ENCODE results near the gene CENPK. TPM values are rescaled to one million over a fixed set of nuclear protein-coding genes. Genes with fewer than 3 reads are reported as not detected.

CENPK gene
- polyA plus RNA-seq, 1 of the 3 experiments (the other 2 are of a cell fraction) = 5.4 TPM

DNA sequence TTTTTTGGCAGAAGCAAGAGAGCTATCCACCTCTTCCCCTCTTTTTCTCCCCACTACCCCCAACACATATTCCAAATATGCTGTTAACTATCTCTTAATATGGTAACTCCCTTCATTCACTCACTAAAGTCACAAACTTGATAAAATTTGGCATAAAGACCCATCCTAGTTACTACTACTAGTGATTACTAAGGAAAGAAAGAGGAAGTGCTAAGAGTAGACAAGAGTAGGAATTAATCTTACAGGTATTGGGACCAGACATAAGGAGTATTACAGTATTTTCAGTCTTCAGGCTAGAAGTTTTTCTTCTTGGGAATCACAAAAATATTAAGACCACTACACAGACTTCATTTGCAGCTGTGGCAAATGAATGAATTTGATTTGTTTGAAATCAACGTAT is 83.4 kb downstream of the CENPK start:
- Histone ChIP-seq H3K27ac (ENCODE audit: low read depth in 2 of 2, low read length in 1 of 2) (peak overlapping the region; percentile 94 to 97), H3K9me3 (no peaks in the 10 kb centered on the region), H3K27me3 (ENCODE audit: insufficient read depth) (no peaks in the 10 kb centered on the region), H3K9ac (peak overlapping the region; percentile 93), H3K4me1 (ENCODE audit: control insufficient read depth in 1 of 2, insufficient read depth in 2 of 2, low read depth in 1 of 2, low read length in 1 of 2) (peaks cover 0 to 12% of the 10 kb centered on the region in 2 experiments; a peak in 1 of 4 replicates), H3K79me2 (ENCODE audit: insufficient read depth) (peaks cover 68% of the 10 kb centered on the region), H3F3A (replicated peaks; ENCODE audit: insufficient read depth) (peaks cover 42% of the 10 kb centered on the region), H3K9me2 (no peaks in the 10 kb centered on the region), H3K4me2 (peak overlapping the region; percentile 97), H3K36me3 (replicated peaks in 1 of 2; ENCODE audit: control insufficient read depth in 1 of 2, insufficient read depth in 2 of 2, low read length in 1 of 2) (peaks cover 0 to 14% of the 10 kb centered on the region in 2 experiments), H2AFZ (ENCODE audit: low read depth) (no peak overlapping the region; the same call in 1 of the 2 replicates), H3K4me3 (ENCODE audit: low read depth in 2 of 2, low read length in 1 of 2) (peak overlapping the region; percentile 74 to 89), H4K20me1 (ENCODE audit: insufficient read depth) (no peaks in the 10 kb centered on the region)
- 11% methylated on average over 1 of the region's 1 CpG for whole genome bisulfite sequencing (ENCODE audit: low lambda C conversion rate)
- ChIA-PET CTCF (interaction anchor here (1.1 to 5.7 kb wide), 3 partner anchors 521 to 669 kb away, joined by 3 to 47 read pairs (median 5); no protein-coding TSS in a partner anchor), POLR2A (interaction anchor here (0.5 kb wide), 1 partner anchor 390 kb away, joined by 3 read pairs; no protein-coding TSS in a partner anchor)
- TF ChIP-seq, protein P1, sequence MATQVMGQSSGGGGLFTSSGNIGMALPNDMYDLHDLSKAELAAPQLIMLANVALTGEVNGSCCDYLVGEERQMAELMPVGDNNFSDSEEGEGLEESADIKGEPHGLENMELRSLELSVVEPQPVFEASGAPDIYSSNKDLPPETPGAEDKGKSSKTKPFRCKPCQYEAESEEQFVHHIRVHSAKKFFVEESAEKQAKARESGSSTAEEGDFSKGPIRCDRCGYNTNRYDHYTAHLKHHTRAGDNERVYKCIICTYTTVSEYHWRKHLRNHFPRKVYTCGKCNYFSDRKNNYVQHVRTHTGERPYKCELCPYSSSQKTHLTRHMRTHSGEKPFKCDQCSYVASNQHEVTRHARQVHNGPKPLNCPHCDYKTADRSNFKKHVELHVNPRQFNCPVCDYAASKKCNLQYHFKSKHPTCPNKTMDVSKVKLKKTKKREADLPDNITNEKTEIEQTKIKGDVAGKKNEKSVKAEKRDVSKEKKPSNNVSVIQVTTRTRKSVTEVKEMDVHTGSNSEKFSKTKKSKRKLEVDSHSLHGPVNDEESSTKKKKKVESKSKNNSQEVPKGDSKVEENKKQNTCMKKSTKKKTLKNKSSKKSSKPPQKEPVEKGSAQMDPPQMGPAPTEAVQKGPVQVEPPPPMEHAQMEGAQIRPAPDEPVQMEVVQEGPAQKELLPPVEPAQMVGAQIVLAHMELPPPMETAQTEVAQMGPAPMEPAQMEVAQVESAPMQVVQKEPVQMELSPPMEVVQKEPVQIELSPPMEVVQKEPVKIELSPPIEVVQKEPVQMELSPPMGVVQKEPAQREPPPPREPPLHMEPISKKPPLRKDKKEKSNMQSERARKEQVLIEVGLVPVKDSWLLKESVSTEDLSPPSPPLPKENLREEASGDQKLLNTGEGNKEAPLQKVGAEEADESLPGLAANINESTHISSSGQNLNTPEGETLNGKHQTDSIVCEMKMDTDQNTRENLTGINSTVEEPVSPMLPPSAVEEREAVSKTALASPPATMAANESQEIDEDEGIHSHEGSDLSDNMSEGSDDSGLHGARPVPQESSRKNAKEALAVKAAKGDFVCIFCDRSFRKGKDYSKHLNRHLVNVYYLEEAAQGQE (IDR thresholded peaks at IDR 0.05; ENCODE audit: low read depth, low read length) = no peak
- TF ChIP-seq RAD21 (IDR thresholded peaks at IDR 0.05; ENCODE audit: low read length) (no peak), RCOR1 (IDR thresholded peaks at IDR 0.05; ENCODE audit: low read length) (no peak), FOSL2 (IDR thresholded peaks at IDR 0.05; ENCODE audit: borderline replicate concordance, low read depth) (no peak)
- TF ChIP-seq, protein P2, sequence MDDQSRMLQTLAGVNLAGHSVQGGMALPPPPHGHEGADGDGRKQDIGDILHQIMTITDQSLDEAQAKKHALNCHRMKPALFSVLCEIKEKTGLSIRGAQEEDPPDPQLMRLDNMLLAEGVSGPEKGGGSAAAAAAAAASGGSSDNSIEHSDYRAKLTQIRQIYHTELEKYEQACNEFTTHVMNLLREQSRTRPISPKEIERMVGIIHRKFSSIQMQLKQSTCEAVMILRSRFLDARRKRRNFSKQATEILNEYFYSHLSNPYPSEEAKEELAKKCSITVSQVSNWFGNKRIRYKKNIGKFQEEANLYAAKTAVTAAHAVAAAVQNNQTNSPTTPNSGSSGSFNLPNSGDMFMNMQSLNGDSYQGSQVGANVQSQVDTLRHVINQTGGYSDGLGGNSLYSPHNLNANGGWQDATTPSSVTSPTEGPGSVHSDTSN (IDR thresholded peaks at IDR 0.05) = no peak
- DNase-seq = no peak

DNA sequence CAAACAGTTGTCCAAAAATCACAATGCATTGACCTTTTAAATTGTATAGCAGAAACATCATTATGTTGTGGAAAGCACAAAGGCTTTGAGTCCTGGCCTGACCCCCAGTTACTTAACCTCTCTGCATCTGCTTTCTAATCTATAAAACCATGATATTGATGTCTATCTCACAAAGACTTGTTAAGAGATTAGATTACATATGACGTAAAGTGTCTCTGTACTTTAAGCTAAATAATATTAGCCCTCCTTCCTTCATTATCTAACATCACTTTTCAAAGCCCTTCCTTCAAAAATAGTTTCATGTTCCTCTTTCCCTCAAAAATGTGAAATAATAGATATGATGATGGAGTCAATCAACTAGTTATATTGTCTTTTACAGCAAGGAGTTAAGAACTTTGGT is 84.6 kb downstream of the CENPK start:
- ChIA-PET POLR2A (no interaction called here), CTCF (interaction anchor here (0.7 kb wide), 1 partner anchor 668 kb away, joined by 3 read pairs; no protein-coding TSS in a partner anchor)
- Histone ChIP-seq H3K9me2 (no peaks in the 10 kb centered on the region), H3K9me3 (no peaks in the 10 kb centered on the region), H3K9ac (peak overlapping the region; percentile 93), H3K36me3 (replicated peaks in 1 of 2; ENCODE audit: control insufficient read depth in 1 of 2, insufficient read depth in 2 of 2, low read length in 1 of 2) (peaks cover under 1 to 18% of the 10 kb centered on the region in 2 experiments), H3K4me3 (ENCODE audit: low read depth in 2 of 2, low read length in 1 of 2) (peak overlapping the region in 1 of 2 experiments; percentile 89; a peak in 3 of 4 replicates), H2AFZ (ENCODE audit: low read depth) (no peak overlapping the region), H3K4me1 (ENCODE audit: control insufficient read depth in 1 of 2, insufficient read depth in 2 of 2, low read depth in 1 of 2, low read length in 1 of 2) (peaks cover 7 to 9% of the 10 kb centered on the region in 2 experiments; a peak in 1 of 4 replicates), H4K20me1 (ENCODE audit: insufficient read depth) (no peaks in the 10 kb centered on the region), H3K79me2 (ENCODE audit: insufficient read depth) (peaks cover 79% of the 10 kb centered on the region), H3K4me2 (peak overlapping the region; percentile 97), H3K27ac (ENCODE audit: low read depth in 2 of 2, low read length in 1 of 2) (peak overlapping the region in 1 of 2 experiments; percentile 94; a peak in 2 of 4 replicates), H3K27me3 (ENCODE audit: insufficient read depth) (no peaks in the 10 kb centered on the region), H3F3A (replicated peaks; ENCODE audit: insufficient read depth) (peaks cover 33% of the 10 kb centered on the region)
- DNase-seq = no peak
- 50% methylated on average over 1 of the region's 1 CpG for WGBS (ENCODE audit: low lambda C conversion rate)
- no peak for TF ChIP-seq YY1 (IDR thresholded peaks at IDR 0.05; ENCODE audit: low read depth)
- TF ChIP-seq POLR2AphosphoS5 (IDR thresholded peaks at IDR 0.05; ENCODE audit: low read depth, low read length) = no peak
- TF ChIP-seq, protein P1 (IDR thresholded peaks at IDR 0.05; ENCODE audit: low read depth, low read length) = no peak
- TF ChIP-seq RCOR1 (IDR thresholded peaks at IDR 0.05; ENCODE audit: low read length) = no peak
- TF ChIP-seq, protein P3, sequence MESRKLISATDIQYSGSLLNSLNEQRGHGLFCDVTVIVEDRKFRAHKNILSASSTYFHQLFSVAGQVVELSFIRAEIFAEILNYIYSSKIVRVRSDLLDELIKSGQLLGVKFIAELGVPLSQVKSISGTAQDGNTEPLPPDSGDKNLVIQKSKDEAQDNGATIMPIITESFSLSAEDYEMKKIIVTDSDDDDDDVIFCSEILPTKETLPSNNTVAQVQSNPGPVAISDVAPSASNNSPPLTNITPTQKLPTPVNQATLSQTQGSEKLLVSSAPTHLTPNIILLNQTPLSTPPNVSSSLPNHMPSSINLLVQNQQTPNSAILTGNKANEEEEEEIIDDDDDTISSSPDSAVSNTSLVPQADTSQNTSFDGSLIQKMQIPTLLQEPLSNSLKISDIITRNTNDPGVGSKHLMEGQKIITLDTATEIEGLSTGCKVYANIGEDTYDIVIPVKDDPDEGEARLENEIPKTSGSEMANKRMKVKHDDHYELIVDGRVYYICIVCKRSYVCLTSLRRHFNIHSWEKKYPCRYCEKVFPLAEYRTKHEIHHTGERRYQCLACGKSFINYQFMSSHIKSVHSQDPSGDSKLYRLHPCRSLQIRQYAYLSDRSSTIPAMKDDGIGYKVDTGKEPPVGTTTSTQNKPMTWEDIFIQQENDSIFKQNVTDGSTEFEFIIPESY (IDR thresholded peaks at IDR 0.05; ENCODE audit: borderline replicate concordance, low read depth) = no peak
- TF ChIP-seq, protein P2 (IDR thresholded peaks at IDR 0.05) = no peak
- no peak for TF ChIP-seq EP300 (IDR thresholded peaks at IDR 0.05; ENCODE audit: borderline replicate concordance in 1 of 2, low read depth in 1 of 2, low read length in 1 of 2)
- no peak for TF ChIP-seq RXRA (IDR thresholded peaks at IDR 0.05; ENCODE audit: borderline replicate concordance, low read depth)
- TF ChIP-seq FOSL2 (IDR thresholded peaks at IDR 0.05; ENCODE audit: borderline replicate concordance, low read depth) = no peak
- TF ChIP-seq MXI1 (IDR thresholded peaks at IDR 0.05; ENCODE audit: low read depth, low read length) = no peak
- no peak for TF ChIP-seq SMC3 (IDR thresholded peaks at IDR 0.05; ENCODE audit: low read depth, low read length)

Data from SK-N-SH (cell line).